GDM1 (cell line): ENCODE data around the gene ZBTB38.
A peak's percentile ranks its signal among the peaks of the same experiment; 100 is the strongest.

ENCODE experiments used
- DNase-seq: peaks from one replicate; lab custom pipeline; 2025; lab: John Stamatoyannopoulos, UW

ZBTB38 gene

DNA sequence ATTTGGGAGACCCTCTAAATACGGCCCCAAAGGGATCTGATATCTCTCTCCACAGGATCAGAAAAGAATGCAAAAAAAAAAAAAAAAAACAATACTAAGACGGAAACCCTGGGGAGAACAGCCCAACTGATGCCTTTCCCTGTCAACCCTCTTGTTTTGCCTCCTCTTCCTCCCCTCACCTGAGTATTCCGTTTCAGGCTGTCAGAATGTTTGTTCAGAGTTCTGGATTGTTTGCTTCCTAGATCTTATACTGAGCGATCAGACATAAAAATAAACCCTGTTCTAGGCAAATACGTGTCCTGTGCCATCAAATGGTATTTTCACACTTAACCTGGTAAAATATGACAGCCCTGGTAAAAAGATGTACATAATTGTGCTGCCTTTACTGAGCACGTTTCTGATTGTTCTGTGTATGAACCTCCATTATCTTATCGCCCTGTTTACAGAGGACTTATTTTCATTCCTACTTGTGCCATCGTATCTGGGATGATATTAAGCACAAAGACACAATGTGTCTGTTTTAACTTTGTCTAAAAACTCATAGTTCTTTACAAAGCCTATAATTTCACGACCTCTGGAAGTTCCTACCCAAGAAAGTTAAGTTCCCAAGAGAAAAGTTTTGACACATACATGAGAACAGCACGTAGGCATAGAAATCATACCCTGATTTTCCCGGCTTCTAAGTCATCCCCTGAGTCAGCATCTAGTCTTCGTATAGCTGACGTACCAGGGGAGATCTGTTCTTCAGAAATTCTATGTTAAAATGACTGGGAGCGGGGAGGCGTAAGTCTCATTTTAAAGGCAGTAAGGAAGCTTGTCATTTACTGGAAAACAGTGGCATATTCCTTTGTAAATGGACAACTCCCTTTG is 856 bp downstream of the ZBTB38 start:
- DNase-seq, result no peak

DNA sequence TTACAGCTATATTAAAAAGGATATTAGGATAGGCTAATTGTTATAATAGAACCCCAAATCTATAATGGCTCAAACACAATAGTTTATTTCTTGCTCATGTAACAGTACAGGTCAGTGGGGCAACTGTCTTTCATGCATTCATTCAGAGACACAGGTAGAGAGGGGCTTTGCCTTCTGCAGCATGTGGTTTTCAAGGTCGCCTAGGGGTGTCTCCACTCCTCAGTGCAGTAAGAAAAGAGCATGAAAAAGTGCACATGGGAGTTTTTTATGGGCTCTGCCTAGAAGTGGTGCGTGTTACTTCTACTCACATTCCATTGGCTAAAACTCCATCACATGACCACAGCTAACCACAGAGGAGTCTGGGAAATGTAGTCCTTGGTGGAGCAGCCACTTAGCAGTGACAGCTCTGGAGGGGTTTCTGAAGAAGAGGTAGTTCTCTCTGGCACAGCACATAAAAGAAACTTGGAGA is 1.8 kb downstream of the ZBTB38 start:
- peak; percentile 69 for DNase-seq

DNA sequence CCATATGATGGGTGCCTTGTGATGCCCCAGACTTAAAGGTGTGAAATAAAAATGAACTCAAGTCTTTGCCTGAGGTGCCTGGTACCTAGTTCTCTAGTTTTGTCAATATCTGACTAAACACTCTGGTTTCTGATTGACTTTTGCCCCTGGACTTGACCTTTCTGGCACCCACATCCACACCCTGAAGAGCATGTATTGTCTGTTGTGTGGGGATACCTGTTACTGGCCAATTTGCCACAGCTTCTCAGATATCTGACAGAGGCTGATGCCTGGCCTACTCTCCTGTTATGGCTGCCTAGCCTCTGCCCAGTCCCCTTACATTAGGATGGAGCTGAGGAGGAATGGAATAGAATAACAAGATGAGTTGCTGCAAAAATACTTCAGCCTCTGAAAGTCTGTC is 3.6 kb downstream of the ZBTB38 start:
- no peak for DNase-seq

DNA sequence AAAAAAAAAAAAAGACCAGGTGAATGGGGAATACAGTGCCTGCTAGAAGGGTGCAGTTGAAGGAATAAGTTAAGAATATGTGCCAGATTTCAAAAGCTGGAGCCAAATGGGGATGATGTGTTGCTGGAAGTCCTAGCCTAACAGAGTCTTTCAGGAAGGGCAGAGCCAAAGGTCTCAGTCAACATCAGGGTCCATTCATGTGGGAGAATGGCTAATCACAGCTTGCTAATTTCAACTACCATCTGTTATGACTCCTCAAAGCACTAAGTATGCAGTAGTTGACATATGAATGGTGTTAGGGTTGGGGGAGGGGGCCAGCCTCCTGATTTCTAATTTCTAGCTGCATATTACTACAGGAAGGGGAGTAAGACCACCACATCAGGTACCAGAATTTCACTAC is 4.4 kb downstream of the ZBTB38 start:
- no peak for DNase-seq

DNA sequence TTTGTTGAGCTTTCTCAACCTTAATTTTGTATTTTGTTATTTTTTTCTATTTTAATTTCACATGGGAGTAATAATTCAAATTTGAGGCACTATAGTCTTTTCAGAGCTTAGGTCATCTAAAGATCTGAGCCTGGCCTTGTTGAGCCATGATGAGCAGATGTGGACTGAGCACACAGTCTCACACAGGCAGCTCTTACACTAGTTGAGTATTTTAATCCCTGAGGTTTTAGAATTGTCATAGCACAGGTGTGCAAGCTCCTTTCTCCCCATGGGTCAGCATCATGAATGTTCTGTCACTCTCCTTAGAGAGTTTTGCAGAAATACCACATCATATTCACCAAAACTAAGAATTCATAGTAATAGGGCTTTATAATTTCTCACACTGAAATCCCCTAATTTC is 4.9 kb downstream of the ZBTB38 start:
- no peak for DNase-seq

DNA sequence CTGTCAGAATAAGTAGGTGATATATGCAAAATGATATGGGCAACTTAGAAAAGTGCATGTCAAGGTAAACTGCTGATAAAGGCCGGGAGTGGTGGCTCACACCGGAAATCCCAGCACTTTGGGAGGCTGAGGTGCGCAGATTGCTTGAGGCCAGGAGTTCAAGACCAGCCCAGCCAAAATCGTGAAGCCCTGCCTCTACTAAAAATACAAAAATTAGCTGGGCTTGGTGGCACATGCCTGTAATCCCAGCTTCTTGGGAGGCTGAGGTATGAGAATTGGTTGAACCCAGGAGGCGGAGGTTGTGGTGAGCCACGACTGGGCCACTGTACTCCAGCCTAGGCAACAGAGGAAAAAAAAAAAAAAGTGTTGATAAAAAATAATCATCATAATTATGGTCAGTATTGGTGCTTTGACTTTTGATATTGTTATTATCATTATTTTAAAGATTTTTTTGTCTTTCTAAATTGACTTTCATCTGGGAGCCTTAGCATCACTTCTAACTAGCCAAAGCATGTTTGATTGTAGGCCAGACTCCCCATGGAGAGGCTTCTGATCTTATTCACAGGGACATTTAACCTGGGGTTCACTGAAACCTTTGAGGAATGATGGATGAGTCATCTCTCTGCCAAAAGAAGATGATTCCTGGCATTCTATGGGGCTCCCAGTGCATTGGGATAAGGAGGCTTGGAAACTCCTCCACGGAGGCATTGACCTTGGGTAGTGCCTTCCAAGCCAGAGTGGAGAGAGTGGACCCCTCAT is 5.6 kb downstream of the ZBTB38 start:
- DNase-seq, result no peak

DNA sequence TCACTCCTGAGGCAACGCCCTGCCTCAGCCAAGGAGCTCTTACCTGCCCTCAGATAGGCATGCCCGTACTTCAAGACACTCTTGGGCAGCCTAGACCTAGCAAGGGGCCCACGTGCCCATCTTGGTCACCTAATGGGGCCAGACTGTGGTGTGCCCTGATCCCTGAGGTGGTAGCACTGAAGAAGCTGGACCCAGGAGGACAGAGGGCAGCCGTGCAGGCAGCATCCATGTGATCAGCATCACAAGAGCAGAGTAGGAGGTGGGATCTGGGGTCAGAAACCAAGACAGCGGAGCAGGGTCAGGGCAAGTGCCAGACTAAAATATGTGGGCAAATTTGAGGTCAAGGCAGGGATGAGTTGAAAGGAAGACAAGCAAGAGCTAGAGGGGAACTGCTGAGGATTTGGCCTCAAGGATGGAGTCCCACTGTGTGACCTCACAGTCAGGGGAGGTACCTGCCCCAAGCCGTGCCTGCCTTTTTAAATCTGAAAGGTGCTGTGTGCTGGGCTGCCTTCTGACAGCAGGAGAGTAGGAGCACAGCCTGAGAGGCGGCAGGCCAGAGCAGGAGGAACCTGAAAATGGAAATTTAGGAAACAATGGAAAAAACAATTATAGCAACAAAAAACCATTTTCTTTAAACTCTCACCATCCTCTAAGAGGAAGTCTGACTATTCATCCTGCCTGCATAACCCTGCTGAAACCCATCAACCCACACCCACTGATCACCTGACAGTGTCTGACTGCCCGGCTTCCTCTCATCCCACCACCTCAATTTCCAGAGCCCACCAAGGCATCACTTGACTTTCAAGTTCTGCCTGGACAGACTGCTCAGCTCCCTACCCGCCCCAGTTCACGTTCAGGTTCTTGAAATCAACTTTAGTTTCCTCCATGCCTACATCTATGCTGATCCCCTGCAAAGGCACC is 7.3 kb downstream of the ZBTB38 start:
- DNase-seq, result no peak

DNA sequence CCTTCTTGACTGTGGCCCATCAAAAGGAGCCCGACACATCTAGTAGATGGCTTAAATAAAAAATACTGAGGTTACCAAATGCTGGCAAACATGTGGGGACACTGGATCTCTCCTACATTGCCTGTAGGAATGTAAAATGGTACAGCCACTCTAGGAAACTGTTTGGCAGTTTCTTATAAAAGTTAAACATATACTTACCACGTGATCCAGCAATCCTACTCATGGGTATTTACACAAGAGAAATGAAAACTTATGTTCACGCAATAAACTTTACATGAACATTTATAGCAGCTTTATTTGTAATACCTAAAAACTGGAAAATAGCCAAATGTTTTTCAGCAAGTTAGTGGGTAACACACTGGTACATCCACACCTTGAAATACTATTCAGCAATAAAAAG is 9.1 kb downstream of the ZBTB38 start:
- no peak for DNase-seq

DNA sequence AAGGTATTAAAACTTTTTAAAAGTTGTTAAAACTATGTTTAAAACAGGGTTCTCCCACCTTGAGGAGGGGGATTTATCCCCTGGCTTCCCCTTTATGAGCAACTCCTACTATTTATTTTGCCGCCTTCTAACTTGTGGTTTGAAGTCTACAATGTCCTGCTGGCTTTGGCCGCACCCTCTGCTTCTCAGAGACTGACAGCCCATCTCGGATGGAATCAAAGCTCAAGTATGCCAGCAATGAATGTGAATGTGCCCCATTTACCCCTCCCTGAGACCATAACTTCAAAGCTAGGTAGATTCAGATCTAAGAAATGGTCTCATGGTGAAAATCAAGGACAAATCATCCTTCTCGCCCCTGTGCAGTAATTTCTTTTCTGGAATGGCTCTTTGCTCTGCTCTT is 10.3 kb downstream of the ZBTB38 start:
- no peak for DNase-seq

DNA sequence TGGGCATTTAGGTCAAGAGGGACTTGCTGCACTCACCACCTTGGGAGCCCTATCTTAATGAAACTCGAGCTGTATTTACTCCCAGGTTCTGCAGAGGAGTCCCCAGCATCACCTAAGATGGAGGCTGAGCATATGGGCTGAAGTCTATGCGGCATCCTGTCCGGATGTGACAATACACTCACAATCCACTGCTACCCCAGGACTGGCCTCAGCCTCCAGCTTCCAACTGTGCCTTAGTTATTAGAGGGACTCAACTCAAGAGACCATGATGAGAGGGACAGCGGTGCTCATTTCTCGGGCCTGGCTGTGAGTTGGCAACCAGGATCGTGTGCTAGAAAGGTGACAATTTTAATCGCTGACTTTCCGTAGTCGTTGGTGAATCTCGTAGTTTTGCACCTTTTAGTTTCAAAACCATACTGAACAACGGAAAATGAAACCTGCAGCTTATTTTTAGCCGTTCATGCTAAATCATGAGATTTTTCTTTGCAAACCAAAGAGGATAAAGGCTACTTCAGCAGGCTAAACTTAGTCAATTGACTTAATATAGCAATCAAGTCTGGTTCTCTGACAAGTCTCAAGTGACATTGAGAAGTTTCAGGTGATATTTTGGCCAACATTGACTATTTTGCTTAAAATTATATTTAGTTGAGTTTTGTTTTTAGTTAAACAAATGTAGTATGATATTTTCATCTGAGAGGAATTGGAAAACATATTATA is 11.1 kb downstream of the ZBTB38 start:
- no peak for DNase-seq

DNA sequence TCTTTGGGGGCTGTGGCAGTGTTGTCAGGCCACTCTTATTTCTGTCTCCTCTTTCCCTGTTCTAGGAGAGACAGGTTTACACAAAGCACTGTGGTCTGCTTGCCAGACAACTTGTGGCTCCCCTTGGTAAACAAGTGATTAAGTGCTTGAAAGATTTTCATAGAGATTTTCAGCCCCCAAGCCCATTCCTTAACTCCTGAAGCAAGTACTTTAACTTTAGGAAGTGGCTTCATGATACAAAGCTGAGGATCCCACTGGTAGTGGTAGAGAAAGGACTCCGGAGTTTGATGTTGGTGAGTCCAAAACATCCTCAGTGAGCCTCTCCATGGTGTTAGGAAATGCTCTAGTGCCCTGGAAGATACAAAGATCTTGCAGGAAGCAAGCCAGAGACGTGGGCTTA is 12.0 kb downstream of the ZBTB38 start:
- no peak for DNase-seq

DNA sequence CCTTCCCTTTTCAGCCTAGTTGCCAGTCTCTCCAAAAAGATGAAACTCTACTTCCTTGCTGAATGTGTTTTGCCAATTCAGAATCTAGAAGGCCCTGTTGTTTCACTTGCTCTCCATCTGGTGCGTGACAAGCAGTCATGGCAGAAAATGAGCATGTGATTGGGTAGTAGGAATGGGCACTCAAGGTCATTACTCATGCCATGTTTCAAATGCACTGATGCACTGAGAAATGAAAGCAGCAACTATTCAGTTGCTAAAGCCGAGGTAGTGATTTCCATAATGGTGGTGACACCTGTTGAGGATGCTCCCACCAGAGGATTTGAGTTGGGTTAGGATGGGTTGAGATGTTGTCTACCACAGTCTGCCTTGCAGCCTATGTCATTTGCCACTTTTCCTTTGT is 12.7 kb downstream of the ZBTB38 start:
- DNase-seq, result no peak

DNA sequence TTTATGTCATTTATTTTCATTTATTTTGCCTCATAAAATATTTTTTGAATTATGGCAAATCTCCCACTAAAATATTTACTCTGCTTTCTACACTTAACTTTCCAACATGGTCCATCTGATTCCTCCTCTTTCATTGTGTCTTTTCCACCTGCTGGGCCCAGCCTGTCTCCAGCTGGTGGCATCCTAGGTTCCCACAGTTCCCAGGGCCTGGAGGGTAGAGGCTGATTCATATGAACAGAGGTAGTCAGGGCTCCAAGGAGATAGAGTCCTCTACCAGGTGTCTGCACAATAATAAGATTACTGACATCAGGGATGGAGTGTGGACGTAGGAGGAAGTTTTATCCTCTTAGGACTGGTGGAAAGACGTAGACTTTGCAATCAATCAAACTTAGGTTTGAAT is 14.3 kb downstream of the ZBTB38 start:
- DNase-seq, result no peak

DNA sequence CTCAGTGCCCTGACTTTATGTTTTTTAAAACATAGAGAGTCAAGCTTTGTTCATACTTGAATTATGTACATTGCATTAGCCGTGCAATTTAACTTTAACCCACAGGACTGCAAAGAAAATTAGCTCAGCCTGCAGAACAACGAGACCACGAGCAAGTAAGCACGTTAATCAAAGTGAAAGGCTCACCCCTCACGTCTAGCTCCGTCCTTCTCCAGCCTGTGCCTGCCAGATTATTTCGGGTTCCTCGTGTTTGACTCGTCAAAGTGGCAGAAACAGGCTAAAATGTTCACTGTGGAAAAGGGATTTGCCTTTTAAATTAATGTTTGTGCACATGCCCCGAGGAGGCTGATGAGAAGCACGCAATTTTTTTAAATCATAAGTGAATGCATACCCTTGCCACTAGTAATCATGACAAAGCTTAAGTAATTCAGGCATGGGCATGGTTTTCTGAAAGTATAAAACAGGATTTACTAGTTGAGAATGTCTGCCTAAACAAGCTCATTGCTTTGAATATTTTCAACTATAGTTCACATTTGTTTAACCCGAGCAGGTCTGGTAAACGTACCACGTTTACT is 15.3 kb downstream of the ZBTB38 start:
- DNase-seq, result no peak

DNA sequence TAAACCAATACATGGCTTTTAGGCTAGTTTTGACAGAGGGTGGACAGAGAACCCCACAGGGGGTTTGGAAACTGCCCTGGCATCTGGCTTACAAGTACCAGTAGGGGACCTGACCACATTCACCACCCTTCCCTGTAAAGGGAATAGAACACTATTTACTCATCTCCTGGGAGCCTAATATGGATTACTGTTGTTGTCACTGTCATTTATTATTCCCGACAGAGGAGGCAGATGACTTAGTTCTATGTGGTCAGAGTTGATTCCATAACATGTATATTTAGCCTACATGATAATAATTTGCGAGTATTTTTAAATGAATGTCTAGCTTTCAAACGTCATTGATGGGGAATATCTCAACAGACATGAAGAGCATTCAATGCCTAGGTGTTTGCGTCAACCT is 15.9 kb downstream of the ZBTB38 start:
- DNase-seq, result no peak

DNA sequence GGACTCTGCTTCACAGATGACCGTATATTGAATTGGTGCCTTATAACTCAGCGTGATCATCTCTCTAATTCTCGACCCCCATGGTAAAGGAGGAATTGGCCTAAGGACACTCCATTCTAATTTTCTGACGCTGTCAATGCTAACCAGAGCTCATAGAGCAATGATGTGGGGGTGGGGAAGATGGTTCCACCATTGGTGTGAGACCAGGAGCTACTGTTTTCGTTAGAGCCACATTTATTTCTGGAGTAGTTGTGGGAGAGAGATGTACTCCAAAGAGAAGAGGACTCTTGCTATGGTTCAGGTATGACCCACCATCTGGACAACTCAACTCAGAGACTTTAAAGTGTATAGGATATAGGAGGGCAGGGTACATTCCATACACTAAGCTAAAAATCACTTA is 16.3 kb downstream of the ZBTB38 start:
- DNase-seq, result no peak

DNA sequence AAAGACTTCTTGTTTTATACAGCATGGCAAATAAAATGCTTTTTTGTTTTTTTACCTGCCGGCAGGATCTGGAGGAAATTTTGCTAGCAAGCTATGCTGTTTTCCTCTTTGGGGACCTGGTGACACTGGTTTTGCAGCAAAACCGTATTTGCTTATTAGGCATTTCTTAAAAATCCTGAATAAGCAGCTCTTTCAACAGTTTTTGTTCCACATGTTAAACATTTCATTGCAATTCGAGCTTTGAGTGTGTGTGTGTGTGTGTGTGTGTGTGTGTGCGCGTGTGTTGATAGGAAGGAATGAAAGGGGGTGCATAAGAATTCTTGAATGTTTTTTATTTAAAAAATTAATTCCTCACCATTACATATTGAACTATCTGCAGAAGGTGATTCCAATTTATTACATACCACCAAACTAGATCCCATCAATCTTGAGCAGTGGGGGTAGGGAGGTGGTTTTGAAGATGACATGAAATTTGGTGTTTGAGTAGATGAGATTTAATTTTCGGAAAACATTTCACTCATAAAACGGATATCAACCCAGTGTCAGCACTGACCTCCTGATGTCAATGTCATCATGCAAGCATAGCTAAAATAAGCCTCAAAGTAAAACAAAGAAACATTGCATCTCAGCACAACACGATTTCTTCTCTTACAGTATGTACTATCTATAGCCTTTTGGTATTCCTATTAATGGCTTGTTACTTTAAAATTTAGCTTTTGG is 17.3 kb downstream of the ZBTB38 start:
- DNase-seq, result no peak

DNA sequence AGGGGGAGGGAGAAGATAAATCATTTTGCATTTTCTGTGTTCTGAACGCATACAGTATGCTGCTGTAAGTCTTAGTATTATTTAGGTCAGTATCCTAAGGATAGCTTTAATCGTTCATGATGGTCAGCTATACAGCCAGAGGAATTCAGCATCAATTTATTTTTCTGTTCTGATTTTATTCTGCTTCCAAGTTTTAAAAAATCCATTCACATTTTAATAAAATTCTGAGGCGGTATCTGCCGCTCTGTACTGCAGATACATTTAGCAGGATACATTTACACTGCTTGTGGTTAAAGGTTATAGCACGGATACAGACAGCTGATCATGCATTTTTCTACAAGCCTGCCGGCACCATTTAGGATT is 17.8 kb downstream of the ZBTB38 start:
- DNase-seq, result no peak

DNA sequence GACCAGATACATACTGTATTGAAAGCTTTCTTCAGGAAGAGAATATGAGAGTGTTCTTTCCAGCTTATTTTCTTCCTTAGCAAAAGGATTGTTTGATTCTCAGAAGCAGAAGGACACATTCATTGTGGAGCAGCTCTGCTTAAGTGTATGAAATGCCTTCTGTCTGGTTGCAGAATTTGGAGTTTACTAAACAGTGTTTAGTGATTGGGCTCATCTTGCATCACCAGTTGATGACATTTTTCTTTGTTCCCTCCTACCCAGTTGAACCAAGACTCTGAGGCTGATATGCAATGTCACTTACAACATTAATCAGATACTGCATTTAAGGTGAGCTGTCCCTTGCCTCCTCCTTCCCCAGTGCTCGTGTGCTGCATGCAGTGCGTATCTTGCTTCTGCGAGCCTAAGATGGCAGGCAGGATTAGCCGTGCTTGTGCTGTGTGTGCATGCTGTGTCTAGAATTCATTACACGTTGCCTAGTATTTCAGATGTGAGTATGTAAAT is 18.4 kb downstream of the ZBTB38 start:
- no peak for DNase-seq

DNA sequence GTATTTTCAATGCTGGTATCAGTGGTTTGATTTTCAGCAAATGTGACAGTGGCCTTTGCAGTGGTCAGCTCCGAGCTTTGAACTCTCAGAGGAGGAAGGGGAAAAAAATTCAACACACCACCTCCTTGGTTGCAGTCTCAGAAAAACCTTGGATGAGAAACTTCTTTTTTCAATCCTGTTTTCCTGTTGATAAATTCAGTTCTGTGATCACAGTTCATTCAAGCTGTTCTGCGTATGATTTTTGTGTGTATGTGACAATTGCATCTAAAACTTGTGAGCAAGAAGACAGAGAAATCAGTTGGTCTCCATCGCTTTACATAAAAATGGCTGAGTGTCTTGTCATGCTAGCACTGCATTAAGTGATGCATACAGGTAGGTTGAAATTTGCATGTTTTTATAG is 19.2 kb downstream of the ZBTB38 start:
- no peak for DNase-seq

DNA sequence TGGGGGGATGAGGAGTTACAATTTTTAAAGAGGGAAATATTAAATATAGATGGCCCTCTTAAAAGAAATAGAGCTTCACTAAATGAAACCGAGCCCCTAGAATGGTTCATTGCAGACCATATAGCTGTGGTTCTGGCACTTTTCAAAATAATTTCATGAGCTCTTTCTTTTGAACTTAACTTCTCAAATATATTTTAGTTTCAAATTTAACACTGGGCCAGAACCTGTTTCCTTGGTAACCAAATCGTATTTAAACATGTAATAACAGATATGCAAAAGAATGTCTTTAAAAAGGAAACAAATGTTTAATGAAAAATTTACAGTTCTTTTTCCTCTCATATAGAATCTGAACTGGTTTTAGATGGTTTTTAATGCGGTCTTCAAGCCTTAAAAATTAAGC is 20.1 kb downstream of the ZBTB38 start:
- no peak for DNase-seq
